GM18861 (cell line): ENCODE results near the gene POPDC2.

ENCODE experiments used
- ATAC-seq: cut with Tn5 transposase; IDR thresholded peaks from one replicate; pipeline ENCODE4 v1.9.1; 2021; ENCODE audit not compliant: unreplicated experiment

Gene POPDC2

DNA sequence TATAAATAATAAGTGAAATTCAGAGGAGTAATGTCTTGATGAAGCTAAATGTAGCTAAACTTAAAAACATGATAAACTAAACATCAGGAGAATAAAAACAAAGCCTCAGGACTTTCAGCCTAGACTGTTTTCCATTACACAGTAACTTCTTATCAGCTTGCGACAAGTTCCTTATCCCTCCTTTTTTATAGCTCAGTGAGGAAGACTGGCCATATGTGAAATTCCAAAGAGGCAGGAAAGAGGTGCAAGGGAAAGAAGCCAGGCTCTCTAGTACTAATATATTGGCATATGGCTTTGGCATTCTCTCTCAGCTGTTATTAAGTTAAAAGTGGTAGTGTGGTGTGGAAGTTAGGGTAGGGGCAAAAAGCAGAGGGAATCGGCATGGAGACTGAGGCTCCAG is 12.4 kb upstream of the POPDC2 start:
- ATAC-seq: no peak

DNA sequence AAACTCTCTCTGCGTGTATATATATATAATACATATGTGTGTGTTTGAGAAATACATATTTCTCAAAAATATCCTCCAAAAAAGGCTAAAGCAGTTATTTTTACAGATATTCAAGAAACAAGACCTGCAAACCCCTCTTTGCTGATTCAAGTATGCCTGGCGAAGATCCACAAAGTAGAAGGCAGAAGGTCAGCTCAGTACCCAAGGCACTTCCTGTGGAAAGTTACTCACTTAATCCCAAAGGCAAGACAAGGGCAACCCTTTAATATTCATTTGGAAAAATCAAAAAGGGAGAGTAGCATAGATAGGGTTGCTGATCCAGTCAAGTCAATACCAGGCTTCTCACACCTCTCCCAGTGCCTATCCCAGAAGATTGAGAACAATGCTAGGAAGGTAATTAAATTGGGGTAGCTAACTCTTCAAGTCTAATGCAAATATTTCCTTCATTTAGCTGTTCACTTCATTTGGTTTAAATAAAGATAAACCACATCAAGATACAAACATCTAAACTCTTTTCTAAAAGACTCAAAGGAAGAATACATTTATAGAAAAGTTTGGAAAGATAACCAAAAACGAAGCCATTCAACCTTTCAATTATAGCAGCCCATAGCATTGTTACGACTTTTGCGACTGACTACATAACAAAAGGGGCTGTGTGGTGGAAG is 9.6 kb upstream of the POPDC2 start:
- no peak for ATAC-seq

DNA sequence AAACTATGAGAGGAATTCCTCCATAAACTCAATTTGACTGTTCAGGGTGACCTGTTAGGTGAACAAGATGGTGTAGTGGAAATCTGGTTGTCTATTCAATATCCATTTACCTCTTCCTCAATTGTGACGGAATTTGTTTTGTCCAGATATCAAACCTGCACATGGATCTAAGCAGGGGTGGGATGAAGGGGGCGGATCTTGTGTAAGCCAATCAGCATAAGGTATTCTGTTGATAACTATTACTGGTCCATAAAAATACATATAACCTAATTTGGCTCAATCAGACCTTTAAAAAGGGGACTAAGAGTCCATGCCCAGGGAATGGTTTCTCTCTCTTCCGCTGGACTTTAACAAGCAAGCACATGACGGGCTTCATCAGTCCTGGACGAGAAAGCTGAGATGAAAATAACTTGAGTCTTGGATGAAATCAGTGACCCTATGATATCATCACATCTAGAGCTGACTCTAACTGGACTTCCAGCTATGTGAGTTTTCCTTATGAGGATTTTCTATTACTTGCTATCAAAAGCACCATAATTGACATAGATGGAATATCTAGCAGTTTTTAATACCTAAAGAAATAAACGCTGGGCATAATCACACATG is 5.7 kb upstream of the POPDC2 start:
- no peak for ATAC-seq

DNA sequence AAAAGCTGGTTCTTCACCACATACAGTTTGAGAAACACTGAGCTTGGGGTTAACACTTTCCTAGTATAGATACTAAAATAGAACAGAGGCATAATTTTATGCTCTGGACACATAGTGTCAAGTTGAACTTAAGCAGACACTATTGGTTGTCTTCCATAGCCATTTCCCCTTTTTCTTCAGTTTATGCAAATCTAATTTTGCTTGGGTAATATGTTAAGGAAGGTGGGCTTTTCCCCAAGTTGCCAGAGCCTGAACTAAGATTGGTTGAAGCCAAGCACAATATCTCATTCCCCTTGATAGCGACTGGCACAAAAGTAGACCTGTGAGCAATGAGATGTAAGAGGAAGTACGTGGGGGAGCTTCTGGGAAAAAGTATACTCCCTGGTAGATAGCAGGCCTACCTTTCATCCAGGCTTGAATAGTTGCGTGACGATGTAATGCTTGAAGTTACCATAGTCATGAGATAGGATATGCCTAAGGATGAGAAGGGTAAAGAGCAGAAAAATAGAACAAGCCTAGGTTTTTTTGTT is 4.5 kb upstream of the POPDC2 start:
- no peak for ATAC-seq

DNA sequence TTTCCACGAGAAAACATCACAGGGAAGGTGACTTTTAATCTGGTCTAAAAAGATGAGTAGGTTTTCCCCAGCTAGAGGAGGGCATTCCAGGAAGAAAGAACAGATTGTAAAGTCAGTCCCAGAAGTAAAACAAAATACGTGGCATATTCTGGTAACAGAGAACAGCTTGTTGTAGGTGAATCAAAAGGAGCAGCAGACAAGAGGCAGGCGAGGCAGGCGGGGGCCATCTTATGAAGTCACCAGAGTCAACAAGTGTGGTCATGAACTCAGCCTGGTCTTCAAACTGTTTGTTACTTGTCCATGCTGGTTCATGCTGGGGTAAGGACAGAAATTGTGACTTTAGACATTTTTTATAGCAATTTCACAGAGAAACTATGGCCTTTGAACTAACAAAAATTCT is 4.0 kb upstream of the POPDC2 start:
- no peak for ATAC-seq

DNA sequence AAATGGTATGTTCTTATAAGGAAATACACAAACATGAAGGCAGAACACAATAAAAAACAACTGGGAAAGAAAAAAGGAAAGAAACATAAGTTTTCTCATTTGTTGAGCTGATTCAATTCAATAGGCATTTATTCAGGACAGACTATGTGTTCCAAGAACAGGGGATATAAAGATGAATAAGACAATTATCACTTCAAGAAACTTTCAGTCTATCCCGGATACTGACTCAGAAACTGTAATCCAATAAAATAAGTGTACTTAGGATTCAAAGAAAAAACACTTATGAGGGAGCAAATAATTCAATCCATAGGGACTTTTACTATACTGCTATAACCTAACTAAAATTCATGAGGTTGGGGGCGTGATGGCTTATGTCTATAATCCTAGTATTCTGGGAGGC is 3.5 kb upstream of the POPDC2 start:
- no peak for ATAC-seq

DNA sequence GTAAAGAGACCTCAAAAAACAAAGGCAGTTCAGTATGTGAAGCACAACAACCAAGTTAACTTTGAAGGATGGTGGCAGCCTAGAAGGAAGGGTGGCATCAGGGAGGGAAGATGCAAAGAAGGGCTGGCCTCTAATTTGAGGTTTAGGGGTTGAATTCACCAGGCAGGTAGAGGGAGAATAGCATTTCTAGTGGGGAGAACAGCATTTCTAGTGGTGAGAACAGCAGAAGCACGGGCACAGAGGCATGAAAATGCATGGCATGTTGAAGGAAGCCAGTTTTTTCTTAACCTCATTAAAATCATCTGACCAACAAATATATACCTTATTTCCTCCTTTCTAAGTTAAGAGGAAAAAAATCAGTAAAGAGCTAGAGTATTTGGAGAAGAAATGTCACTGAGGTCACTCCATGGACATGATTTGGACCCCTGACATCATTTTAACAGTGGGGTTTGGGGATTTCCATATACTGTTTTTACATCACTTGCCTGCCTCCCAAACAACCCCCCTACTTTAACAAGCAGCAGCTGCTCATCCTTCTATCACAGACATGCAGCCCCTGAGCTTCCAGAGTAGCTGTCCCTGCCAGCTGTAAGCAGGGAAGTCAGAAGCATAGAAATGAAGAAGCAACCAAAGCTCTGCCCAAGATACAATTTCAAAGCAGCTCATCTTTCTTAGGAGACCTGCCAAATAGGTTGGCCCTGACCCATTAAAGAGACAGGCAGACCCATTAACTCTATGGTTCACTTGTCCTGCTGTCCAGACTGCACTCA is 2.4 kb upstream of the POPDC2 start:
- ATAC-seq: no peak

DNA sequence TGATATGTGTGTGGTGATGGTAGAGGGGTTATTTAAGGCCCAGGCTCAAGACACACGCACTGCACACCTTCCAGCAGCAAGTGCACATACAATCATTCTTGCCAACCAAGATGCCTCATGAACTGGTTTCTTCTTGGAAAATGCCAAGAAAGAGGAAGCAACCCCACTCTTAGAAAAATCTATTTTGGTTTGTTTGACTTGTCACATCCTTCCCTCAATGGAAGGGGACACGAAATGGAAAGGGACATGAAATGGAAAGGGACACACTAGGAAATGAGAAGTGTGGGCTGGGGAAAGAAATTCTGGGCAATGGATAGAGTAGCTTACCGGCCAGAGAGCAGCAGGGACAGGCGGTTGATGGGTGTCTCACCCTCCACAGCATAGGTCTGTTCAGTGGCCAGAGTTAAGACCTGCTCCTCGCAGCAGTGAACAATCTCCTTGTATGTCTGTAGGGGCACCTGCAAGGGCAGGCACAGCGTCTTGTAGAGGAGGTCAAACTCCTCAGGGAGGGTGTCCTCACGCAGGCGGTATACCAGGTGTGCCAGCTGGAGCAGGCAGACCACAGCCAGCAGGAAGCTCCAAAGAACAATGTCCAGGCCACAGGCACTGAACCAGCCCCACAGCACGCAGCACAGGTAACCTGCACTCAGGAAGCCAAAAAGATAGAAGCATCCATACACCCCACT is 640 bp downstream of the POPDC2 start:
- ATAC-seq: no peak

DNA sequence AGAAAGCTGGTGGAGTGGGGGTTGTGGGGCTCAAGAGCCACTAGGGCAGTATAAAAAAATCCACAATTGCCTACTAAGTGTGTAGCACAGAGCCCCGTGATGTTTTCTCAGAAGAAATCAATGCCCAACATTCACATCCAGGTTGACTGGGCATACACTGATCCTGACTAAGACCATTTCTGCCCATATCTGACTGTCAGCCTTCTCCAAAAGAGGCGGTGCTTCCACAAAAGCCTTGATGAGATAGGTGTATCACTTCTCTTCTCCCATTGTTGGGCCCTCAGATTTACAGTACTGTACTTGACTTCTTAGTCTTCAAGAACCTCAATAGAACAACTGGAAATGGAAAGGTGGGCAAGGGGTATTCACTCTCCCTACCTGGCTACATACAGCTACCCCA is 1.4 kb downstream of the POPDC2 start:
- no peak for ATAC-seq

DNA sequence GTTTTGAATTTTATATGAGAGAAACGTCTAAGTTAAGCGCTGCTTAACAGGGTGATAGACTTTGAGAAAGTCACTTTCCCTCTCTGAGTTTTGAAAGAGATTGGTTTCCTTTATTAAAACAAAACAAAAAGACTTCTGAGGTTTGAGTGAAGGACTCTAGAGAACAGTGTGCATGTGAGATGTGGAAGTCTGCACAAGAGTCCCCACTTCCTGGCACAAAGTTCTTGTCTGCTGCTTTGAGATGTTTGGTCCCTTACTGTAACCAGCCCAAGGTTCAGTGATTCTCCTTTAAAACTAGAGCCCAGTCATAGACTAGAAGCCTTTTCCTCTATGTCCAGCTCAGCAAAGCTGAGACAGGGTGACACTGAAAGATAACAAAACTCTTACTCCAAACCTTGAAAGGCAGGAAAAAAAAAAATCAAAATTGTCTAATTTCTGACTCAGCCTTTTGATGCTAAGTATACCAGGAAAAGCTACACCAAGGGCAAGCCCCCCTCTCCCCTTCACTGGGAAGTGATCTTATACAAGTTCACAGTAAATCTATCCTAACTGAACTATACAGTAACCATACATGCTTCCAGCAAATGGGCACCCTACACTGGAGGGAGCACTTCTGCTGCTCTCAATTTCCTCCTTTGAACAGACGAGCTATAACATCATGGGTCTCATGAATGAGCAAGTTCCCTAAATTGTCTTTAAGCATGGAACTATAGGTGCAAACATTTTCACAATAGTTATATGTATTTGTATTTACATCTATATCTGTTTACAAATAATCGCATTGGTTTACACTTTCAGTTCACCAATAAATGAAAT is 2.3 kb downstream of the POPDC2 start:
- ATAC-seq: no peak

DNA sequence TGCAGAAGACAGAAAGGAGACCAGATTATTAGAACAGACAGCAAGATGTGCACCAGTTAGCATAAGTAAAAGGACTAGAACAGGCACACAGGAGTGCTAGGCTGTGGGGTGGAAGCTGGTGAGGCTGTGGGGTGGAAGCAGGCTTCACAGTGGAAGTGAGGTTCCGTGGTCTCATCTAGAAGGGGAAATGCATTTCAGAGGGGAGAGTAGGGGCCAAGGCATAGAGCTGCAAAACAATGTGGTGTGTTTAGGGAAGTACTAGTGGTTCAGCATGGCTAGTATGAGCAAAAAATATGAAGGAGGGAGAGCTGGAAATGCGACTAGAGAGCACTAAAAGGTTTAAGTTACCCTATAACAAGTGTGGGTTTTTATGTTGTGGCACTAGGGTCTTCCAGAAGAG is 6.5 kb downstream of the POPDC2 start:
- no peak for ATAC-seq

DNA sequence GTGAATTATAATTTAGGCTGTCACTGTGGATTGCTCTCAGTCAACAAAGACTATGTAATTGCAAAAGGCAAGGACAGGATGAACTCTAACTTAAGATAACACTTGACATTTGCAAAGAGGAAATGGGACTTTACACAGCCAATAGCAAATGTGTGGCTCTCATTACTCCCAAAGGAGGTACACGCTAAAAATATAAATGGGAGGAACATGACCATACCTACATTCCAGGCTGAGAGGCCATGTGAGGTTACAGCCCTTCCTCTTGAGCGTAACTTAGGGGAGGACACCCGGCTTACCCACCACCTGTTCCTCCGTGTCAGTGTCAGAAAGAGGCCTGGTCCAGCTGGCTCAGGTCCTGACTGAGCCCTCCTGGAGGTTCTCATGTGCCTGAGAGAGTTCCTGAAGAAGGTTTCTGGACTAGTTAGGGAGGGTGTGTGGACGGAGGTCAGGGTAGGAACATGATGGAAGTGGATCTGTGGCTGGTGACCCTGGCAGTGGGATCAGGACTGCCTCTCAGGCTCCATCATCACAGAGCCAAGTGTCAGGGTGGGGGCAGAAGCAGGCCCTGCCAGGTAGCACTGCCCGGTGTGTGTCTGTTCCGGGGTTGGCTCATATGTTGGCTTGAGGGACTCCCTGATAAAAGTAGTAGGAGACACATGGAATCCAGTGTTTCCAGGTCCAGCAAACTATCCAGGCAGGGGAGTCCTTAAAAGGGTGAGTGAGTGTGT is 7.9 kb downstream of the POPDC2 start:
- no peak for ATAC-seq

DNA sequence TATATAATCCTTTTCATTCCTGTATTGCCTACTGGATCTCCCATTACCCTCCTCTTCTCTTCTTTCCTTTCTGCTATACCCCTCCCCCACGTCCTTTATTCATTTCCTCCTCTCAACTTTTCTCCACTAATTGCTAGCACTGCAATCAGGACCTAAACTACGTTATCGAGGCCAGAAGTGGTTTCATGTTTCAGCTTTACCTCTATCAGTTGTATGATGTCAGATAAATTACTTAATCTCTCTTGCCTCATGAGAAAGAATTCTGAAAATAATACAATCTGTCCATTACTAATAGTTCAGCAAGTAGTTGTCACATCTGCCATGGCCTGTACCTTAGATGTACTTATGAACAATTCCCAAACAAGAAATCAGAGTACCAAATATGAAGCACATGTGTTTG is 10.6 kb downstream of the POPDC2 start:
- no peak for ATAC-seq

DNA sequence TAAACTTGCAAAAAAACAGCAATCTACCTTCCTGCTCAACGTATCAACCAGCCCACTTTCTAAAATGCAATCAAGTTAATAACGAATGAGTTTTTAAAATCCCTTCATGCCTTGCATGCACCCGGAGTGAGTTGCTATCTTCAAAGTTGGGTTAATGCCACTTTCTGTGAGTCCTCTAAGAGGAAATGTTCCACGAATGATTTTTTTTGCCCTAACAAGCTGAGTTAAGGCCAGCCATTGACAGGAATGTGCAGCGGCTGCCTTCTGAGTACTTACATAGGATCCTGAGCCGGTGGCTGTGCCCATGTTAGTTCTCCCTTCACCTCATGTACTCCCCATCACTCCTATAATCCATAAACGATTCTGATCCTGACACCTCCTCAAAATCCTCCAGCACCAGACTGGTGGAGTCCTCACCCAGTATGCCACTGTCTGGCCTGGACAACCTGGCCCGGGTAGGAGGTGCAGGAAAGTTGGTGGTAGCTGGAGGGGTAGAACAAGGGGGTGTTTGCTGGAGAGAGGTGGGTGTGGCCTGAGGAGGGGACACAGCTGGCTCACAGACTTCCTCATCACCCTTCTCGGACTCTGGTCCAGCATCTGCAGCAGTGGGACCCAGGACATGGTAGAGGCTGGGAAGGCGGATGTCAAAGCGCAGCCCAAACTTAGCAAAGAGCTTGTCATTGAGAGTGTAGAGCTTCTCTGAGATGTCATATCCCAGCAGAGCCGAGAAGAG is 12.4 kb downstream of the POPDC2 start:
- ATAC-seq: no peak

DNA sequence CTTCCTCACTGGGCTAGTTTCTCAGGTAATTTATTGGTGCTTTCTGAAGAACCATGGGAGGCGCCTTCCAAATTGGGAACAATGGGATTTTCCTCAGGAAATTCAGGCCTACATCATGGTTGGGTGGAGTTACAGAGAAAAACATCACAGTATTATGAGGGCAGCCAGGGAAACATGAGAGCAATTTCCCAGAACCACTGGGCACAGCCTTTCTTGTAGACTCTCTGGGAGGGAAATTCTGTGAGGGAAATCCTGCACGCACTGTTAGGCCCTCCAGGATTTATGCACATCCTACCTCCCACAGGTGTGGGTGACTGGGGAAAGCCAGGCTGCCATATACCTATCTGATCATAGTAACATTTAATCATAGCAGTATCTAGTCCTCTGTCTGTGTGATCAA is 13.2 kb downstream of the POPDC2 start:
- ATAC-seq: no peak

DNA sequence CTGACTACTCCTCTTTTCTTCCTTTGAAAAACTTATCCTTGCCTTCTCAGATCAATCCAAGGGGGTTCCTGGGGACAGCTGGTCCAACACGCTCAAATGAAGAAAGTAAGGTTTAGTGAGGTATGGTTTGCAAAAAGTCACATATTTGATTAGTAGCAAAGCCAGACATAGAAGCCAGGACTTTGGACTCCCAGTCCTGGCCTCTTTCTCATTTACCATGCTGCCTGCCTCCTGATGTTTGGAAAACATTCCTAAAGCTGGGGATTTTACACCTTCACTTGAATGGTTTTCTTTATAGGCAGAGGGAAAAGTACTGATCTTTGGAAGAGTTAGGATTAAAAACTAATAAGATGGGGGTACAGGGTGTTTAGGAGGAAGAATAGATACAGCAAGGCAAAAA is 14.6 kb downstream of the POPDC2 start:
- ATAC-seq: no peak

DNA sequence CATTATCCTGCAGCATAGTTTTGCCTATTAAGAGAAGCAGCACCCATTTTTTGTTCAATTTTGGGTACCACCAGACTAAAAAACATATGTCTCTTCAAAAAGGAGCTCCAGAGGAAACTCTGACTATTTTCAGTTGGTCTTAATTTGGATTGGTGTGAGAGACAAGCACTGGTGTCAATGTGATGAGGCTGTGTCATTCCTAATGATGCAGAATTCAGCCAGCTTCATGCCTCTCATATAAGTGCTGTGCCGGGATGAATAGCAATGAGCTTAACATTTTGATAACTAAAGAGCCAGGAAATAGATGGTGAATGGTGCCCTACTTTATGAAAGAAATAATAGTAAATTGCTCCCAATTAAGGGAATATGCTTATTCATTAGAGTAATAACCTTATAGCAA is 15.9 kb downstream of the POPDC2 start:
- no peak for ATAC-seq

DNA sequence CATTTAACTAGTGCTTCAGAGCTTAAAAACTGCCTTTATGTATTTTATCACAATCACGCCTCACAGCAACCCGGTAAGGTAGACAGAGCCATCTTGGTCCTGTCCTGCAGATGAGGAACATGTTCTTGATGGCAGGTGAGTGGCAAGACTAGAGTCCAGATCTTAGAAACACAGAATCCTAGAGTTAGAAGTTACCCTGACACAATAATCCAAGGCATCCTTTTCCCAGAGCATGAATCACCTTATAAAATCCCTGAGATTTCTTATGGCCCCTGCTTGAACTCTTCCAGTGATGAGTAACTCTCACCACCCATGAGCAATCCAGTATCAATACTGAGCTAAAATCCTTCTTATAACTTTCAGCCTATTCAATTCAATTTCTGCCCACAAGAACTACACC is 16.9 kb downstream of the POPDC2 start:
- ATAC-seq: no peak

DNA sequence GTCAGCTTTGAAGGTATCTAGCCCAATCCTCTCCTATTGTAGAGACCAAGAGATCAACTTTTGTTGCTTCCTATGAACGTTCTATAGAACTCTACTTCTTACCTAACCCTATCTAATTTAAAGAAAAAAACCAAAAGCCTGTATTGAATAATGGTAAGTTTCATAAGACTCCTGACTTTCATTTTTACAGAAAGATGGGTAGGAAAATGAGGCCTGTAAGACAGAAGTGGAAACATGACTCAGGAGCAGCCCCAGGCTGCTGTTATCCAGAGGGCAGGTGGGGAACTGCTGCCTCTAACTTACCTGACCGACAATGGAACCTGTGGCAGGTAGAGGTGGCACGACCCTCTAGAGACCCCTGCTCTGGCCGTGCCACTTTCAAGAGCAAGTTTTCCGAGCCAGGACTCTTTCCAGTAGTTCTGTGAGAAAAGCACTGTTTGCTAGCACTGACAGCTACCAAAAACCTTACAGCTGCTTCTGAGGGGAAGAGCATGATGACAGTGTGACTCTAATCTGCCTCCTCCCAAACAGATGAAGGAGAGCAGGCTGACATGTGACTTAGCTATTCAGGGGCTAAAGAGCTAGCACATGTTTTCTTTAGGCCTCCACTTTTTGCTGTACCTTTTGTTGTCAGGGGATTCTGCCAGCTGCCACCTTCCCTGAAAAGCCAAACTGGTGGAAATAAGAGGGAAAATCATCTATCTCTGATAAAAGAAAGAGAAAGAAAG is 17.5 kb downstream of the POPDC2 start:
- ATAC-seq: no peak
